ENCODE measurements around the gene ZNF800.

DNA sequence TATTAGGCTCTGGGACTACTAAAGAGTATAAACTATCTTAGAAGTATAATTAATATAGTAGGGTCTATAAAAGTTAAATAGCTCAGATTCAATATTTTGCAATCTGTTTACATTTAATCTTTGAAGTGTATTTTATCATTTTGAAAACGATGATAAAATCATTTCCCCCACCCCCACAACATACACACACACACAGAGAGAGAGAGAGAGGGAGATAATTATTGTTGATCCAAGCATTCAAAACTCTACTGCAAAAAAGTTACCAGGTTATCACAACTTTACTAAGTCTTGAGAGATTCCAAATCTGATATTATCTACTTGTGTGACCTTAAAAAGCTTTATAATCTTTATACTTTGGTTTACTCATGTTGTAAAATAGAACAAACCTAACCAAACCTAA, 14.0 kb downstream of the ZNF800 start:
- TF ChIP-seq, protein P1, sequence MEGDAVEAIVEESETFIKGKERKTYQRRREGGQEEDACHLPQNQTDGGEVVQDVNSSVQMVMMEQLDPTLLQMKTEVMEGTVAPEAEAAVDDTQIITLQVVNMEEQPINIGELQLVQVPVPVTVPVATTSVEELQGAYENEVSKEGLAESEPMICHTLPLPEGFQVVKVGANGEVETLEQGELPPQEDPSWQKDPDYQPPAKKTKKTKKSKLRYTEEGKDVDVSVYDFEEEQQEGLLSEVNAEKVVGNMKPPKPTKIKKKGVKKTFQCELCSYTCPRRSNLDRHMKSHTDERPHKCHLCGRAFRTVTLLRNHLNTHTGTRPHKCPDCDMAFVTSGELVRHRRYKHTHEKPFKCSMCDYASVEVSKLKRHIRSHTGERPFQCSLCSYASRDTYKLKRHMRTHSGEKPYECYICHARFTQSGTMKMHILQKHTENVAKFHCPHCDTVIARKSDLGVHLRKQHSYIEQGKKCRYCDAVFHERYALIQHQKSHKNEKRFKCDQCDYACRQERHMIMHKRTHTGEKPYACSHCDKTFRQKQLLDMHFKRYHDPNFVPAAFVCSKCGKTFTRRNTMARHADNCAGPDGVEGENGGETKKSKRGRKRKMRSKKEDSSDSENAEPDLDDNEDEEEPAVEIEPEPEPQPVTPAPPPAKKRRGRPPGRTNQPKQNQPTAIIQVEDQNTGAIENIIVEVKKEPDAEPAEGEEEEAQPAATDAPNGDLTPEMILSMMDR (IDR thresholded peaks at IDR 0.05; ENCODE audit: poor library complexity, severe bottlenecking) = no peak
- no peak for TF ChIP-seq SMC3 (conservative IDR thresholded peaks at IDR 0.05; ENCODE audit: poor library complexity)
- TF ChIP-seq, protein P2, sequence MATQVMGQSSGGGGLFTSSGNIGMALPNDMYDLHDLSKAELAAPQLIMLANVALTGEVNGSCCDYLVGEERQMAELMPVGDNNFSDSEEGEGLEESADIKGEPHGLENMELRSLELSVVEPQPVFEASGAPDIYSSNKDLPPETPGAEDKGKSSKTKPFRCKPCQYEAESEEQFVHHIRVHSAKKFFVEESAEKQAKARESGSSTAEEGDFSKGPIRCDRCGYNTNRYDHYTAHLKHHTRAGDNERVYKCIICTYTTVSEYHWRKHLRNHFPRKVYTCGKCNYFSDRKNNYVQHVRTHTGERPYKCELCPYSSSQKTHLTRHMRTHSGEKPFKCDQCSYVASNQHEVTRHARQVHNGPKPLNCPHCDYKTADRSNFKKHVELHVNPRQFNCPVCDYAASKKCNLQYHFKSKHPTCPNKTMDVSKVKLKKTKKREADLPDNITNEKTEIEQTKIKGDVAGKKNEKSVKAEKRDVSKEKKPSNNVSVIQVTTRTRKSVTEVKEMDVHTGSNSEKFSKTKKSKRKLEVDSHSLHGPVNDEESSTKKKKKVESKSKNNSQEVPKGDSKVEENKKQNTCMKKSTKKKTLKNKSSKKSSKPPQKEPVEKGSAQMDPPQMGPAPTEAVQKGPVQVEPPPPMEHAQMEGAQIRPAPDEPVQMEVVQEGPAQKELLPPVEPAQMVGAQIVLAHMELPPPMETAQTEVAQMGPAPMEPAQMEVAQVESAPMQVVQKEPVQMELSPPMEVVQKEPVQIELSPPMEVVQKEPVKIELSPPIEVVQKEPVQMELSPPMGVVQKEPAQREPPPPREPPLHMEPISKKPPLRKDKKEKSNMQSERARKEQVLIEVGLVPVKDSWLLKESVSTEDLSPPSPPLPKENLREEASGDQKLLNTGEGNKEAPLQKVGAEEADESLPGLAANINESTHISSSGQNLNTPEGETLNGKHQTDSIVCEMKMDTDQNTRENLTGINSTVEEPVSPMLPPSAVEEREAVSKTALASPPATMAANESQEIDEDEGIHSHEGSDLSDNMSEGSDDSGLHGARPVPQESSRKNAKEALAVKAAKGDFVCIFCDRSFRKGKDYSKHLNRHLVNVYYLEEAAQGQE (IDR thresholded peaks at IDR 0.05; ENCODE audit: borderline replicate concordance) = no peak
